HepG2 (cell line): ENCODE data around the gene SLC25A23. TPM values are rescaled to one million over a fixed set of nuclear protein-coding genes. Genes with fewer than 3 reads are reported as not detected.

Experiments
- ATAC-seq: fragments of 200-7000 bp; cut with Tn5 transposase; 3 replicates; pipeline ENCODE4 v1.9.1; 2020; ENCODE audit warnings: mild to moderate bottlenecking, moderate library complexity
- BruUV-seq: library from RNA; stranded (reverse); fragments of 400-500 nt; replicated peaks from 2 replicates; lab custom pipeline; 2021; lab: Mats Ljungman, UMichigan
- CTCF ChIA-PET: fragments of 300-600 bp; formaldehyde crosslinking; extraction: SDS; loops from one replicate; lab custom pipeline; 2021; ENCODE audit warnings: low total read pairs, inconsistent platforms, low intra/inter-chr PET ratio; lab: Yijun Ruan, JAX
- POLR2A ChIA-PET: fragments of 350-600 bp; sonication (Branson Sonifier 250); formaldehyde crosslinking; loops from one replicate; lab custom pipeline; 2020; ENCODE audit warnings: antibody characterized with exemption, inconsistent platforms; lab: Yijun Ruan, JAX
- DNase-seq: peaks from one replicate; pipeline ENCODE4 v3.0.0-alpha.2; 2015; ENCODE audit warnings: low spot score
- FAIRE-seq: peaks from 3 replicates; lab custom pipeline; 2011; peaks lifted over from hg19 to GRCh38; lab: Jason Lieb, UNC
- H2AFZ ChIP-seq: one replicate; pipeline ENCODE4 v1.6.1; 2011; ENCODE audit warnings: low read length, inconsistent platforms
- H3K27ac ChIP-seq: fragments of 300-600 bp; 3 replicates; pipeline ENCODE4 v1.8.0; 2011; ENCODE audit warnings: mixed run types, mild to moderate bottlenecking, mixed read lengths, low read length, inconsistent platforms; ENCODE audit not compliant: insufficient read depth; ENCODE audit errors: extremely low read length
- H3K27me3 ChIP-seq, 2 experiments: fragments of 200-600 bp in 1 of 2; 2 replicates in 1 of 2; 3 replicates in 1 of 2; pipeline versions ENCODE4 v1.6.0 to v1.8.0; 2011; ENCODE audit warnings: low read length in 2 of 2, mild to moderate bottlenecking in 2 of 2, moderate library complexity in 2 of 2, inconsistent platforms in 1 of 2; ENCODE audit not compliant: insufficient read depth in 2 of 2, control insufficient read depth in 1 of 2
- H3K36me3 ChIP-seq, 2 experiments: fragments of 200-600 bp in 1 of 2; replicated peaks in 1 of 2; 2 replicates in 1 of 2; 3 replicates in 1 of 2; pipeline versions ENCODE4 v1.5.1 to v1.8.0; 2011; ENCODE audit warnings: low read length in 2 of 2, inconsistent platforms in 1 of 2; ENCODE audit not compliant: insufficient read depth in 2 of 2, control insufficient read depth in 1 of 2
- H3K4me1 ChIP-seq: 2 replicates; pipeline ENCODE4 v1.5.1; 2012; ENCODE audit warnings: low read length, inconsistent platforms; ENCODE audit not compliant: insufficient read depth
- H3K4me2 ChIP-seq: 2 replicates; pipeline ENCODE4 v1.6.0; 2011; ENCODE audit warnings: low read depth, low read length, inconsistent platforms
- H3K4me3 ChIP-seq, 3 experiments: fragments of 200-600 bp in 1 of 3; sonication (generic), shearing (Covaris generic) in 1 of 3; replicated peaks in 1 of 3; 2 replicates each; pipeline ENCODE4 v1.5.1; 2011 to 2016; ENCODE audit warnings: low read length in 3 of 3, inconsistent platforms in 2 of 3, low read depth in 2 of 3, mild to moderate bottlenecking in 2 of 3, control low read depth in 1 of 3, mixed read lengths in 1 of 3; ENCODE audit not compliant: insufficient read depth in 1 of 3
- H3K79me2 ChIP-seq: one replicate; pipeline ENCODE4 v1.6.1; 2011; ENCODE audit warnings: low read length, inconsistent platforms; ENCODE audit not compliant: insufficient read depth
- H3K9ac ChIP-seq: 2 replicates; pipeline ENCODE4 v1.6.0; 2011; ENCODE audit warnings: mild to moderate bottlenecking, low read depth, low read length, inconsistent platforms; ENCODE audit not compliant: insufficient read depth
- H3K9me3 ChIP-seq: 2 replicates; pipeline ENCODE4 v1.5.1; 2012; ENCODE audit warnings: mild to moderate bottlenecking, low read length
- H4K20me1 ChIP-seq: 2 replicates; pipeline ENCODE4 v1.6.0; 2011; ENCODE audit warnings: inconsistent platforms, mild to moderate bottlenecking, low read length, moderate library complexity; ENCODE audit not compliant: insufficient read depth
- BRCA1 ChIP-seq: sonication (generic); formaldehyde crosslinking; IDR thresholded peaks from 2 replicates; pipeline ENCODE4 v1.4.0; 2020; ENCODE audit warnings: missing genetic modification reagents
- FOXJ3 ChIP-seq: sonication (generic); formaldehyde crosslinking; IDR thresholded peaks from 2 replicates; pipeline ENCODE4 v1.4.0; 2020; ENCODE audit warnings: missing genetic modification reagents, mild to moderate bottlenecking, borderline replicate concordance
- ZNF33B ChIP-seq: sonication (generic); formaldehyde crosslinking; IDR thresholded peaks from 2 replicates; pipeline ENCODE4 v1.5.1; 2020; ENCODE audit warnings: mild to moderate bottlenecking, missing genetic modification reagents
- ZNF670 ChIP-seq: sonication (generic); formaldehyde crosslinking; IDR thresholded peaks from 2 replicates; pipeline ENCODE4 v1.8.0; 2022; ENCODE audit warnings: mild to moderate bottlenecking, missing genetic modification reagents, borderline replicate concordance
- WGBS: methylation state at CpG from one replicate; pipeline ENCODE4 v1.1.6; 2017; ENCODE audit warnings: low lambda C conversion rate; 5-methylcytosine and 5-hydroxymethylcytosine counted together
- in situ Hi-C: cut with HindIII; loops from 2 replicates; pipeline ENCODE4 v1.10.0; 2017; ENCODE audit warnings: low pct_unique_long_range_greater_than_20kb; ENCODE audit not compliant: extremely low pct_ligation_motif_present
- intact Hi-C: fragments of 100-400 bp; cut with micrococcal nuclease; formaldehyde crosslinking; loops from one replicate; pipeline ENCODE4 v1.10.0; 2022; ENCODE audit not compliant: unreplicated experiment
- polyA plus RNA-seq, 8 experiments: library from polyadenylated mRNA; depleted of rRNA in 3 of 8; stranded (reverse) in 7 of 8; unstranded in 1 of 8; fragments of >200 nt; fragmentation: Illumina TruSeq in 4 of 8; extraction: Trizol in 4 of 8; gene quantifications; 2 replicates each; pipeline versions ENCODE4 v1.2.1 to v1.2.3, GENCODE V29; 2011 to 2016; ENCODE audit warnings: low read depth in 4 of 8, missing spikeins in 1 of 8, mixed read lengths in 1 of 8; ENCODE audit not compliant: insufficient read depth in 1 of 8
- total RNA-seq, 5 experiments: library from RNA; depleted of rRNA; stranded (reverse); fragments of >200 nt; fragmentation: Illumina TruSeq; extraction: Trizol; gene quantifications; 2 replicates each; pipeline ENCODE4 v1.2.3, GENCODE V29; 2016; ENCODE audit warnings: low read depth in 1 of 5
- TF ChIP-seq, protein P1 (sequence below): sonication (generic); formaldehyde crosslinking; IDR thresholded peaks from 2 replicates; pipeline ENCODE4 v1.8.0; 2022; ENCODE audit warnings: mild to moderate bottlenecking, missing genetic modification reagents, moderate library complexity
- TF ChIP-seq, protein P2 (sequence below): sonication (generic); formaldehyde crosslinking; IDR thresholded peaks from 2 replicates; pipeline ENCODE4; 2020; ENCODE audit warnings: missing genetic modification reagents, mild to moderate bottlenecking, borderline replicate concordance
- TF ChIP-seq, protein P3 (sequence below): sonication (generic); formaldehyde crosslinking; IDR thresholded peaks from 2 replicates; pipeline ENCODE4 v1.5.0; 2020; ENCODE audit warnings: missing genetic modification reagents
- TF ChIP-seq, protein P4 (sequence below): sonication (generic); formaldehyde crosslinking; IDR thresholded peaks from 2 replicates; pipeline ENCODE4 v1.9.0; 2021; ENCODE audit warnings: mild to moderate bottlenecking, missing genetic modification reagents

SLC25A23 gene
- total and polyA plus RNA-seq, 2 of the 13 experiments (the other 11 are each of a cell fraction or from before 2014, with no cell fraction given), result 12.4 to 15.2 TPM

DNA sequence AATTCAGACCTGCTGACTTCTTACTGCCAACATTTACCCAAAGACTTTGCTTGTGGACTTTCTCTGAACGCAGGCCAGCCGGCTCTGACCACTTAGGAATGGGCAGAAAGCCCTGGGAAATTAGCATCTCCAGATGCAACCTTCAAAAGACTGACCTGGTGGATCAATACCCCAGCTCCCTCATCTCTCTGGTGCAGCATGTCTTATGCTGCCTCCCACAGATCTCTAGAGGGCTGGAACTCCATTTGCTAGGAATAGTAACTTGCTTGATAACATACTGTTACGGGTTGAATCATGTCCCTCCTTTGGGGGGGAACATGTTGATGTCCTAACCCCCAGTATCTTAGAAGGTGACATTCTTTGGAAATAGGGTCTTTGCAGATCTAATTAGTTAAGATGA, 13.1 kb downstream of the SLC25A23 start:
- TF ChIP-seq, protein P1, sequence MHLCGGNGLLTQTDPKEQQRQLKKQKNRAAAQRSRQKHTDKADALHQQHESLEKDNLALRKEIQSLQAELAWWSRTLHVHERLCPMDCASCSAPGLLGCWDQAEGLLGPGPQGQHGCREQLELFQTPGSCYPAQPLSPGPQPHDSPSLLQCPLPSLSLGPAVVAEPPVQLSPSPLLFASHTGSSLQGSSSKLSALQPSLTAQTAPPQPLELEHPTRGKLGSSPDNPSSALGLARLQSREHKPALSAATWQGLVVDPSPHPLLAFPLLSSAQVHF (CRISPR knock-in tag), result no peak
- TF ChIP-seq, protein P2, sequence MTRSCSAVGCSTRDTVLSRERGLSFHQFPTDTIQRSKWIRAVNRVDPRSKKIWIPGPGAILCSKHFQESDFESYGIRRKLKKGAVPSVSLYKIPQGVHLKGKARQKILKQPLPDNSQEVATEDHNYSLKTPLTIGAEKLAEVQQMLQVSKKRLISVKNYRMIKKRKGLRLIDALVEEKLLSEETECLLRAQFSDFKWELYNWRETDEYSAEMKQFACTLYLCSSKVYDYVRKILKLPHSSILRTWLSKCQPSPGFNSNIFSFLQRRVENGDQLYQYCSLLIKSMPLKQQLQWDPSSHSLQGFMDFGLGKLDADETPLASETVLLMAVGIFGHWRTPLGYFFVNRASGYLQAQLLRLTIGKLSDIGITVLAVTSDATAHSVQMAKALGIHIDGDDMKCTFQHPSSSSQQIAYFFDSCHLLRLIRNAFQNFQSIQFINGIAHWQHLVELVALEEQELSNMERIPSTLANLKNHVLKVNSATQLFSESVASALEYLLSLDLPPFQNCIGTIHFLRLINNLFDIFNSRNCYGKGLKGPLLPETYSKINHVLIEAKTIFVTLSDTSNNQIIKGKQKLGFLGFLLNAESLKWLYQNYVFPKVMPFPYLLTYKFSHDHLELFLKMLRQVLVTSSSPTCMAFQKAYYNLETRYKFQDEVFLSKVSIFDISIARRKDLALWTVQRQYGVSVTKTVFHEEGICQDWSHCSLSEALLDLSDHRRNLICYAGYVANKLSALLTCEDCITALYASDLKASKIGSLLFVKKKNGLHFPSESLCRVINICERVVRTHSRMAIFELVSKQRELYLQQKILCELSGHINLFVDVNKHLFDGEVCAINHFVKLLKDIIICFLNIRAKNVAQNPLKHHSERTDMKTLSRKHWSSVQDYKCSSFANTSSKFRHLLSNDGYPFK (CRISPR knock-in tag), result no peak
- TF ChIP-seq BRCA1, result no peak
- no peak for TF ChIP-seq ZNF33B (CRISPR knock-in tag)
- no peak for TF ChIP-seq ZNF670 (CRISPR knock-in tag)
- TF ChIP-seq, protein P3, sequence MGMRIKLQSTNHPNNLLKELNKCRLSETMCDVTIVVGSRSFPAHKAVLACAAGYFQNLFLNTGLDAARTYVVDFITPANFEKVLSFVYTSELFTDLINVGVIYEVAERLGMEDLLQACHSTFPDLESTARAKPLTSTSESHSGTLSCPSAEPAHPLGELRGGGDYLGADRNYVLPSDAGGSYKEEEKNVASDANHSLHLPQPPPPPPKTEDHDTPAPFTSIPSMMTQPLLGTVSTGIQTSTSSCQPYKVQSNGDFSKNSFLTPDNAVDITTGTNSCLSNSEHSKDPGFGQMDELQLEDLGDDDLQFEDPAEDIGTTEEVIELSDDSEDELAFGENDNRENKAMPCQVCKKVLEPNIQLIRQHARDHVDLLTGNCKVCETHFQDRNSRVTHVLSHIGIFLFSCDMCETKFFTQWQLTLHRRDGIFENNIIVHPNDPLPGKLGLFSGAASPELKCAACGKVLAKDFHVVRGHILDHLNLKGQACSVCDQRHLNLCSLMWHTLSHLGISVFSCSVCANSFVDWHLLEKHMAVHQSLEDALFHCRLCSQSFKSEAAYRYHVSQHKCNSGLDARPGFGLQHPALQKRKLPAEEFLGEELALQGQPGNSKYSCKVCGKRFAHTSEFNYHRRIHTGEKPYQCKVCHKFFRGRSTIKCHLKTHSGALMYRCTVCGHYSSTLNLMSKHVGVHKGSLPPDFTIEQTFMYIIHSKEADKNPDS (CRISPR knock-in tag), result no peak
- TF ChIP-seq FOXJ3 (CRISPR knock-in tag), result no peak
- TF ChIP-seq, protein P4, sequence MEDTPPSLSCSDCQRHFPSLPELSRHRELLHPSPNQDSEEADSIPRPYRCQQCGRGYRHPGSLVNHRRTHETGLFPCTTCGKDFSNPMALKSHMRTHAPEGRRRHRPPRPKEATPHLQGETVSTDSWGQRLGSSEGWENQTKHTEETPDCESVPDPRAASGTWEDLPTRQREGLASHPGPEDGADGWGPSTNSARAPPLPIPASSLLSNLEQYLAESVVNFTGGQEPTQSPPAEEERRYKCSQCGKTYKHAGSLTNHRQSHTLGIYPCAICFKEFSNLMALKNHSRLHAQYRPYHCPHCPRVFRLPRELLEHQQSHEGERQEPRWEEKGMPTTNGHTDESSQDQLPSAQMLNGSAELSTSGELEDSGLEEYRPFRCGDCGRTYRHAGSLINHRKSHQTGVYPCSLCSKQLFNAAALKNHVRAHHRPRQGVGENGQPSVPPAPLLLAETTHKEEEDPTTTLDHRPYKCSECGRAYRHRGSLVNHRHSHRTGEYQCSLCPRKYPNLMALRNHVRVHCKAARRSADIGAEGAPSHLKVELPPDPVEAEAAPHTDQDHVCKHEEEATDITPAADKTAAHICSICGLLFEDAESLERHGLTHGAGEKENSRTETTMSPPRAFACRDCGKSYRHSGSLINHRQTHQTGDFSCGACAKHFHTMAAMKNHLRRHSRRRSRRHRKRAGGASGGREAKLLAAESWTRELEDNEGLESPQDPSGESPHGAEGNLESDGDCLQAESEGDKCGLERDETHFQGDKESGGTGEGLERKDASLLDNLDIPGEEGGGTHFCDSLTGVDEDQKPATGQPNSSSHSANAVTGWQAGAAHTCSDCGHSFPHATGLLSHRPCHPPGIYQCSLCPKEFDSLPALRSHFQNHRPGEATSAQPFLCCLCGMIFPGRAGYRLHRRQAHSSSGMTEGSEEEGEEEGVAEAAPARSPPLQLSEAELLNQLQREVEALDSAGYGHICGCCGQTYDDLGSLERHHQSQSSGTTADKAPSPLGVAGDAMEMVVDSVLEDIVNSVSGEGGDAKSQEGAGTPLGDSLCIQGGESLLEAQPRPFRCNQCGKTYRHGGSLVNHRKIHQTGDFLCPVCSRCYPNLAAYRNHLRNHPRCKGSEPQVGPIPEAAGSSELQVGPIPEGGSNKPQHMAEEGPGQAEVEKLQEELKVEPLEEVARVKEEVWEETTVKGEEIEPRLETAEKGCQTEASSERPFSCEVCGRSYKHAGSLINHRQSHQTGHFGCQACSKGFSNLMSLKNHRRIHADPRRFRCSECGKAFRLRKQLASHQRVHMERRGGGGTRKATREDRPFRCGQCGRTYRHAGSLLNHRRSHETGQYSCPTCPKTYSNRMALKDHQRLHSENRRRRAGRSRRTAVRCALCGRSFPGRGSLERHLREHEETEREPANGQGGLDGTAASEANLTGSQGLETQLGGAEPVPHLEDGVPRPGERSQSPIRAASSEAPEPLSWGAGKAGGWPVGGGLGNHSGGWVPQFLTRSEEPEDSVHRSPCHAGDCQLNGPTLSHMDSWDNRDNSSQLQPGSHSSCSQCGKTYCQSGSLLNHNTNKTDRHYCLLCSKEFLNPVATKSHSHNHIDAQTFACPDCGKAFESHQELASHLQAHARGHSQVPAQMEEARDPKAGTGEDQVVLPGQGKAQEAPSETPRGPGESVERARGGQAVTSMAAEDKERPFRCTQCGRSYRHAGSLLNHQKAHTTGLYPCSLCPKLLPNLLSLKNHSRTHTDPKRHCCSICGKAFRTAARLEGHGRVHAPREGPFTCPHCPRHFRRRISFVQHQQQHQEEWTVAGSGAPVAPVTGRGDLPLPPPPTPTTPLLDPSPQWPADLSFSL (CRISPR knock-in tag), result no peak
- intact Hi-C loops, result no loop called here
- in situ Hi-C loops, result no loop called here
- CTCF ChIA-PET, result no interaction called here
- Histone ChIP-seq H3K9me3 (no peaks in the 10 kb centered on the region), H3K27ac (no peak overlapping the region), H3K36me3 (no peaks in the 10 kb centered on the region), H2AFZ (no peak overlapping the region), H3K4me1 (no peaks in the 10 kb centered on the region), H3K9ac (no peak overlapping the region), H3K27me3 (no peaks in the 10 kb centered on the region), H3K4me2 (no peak overlapping the region), H3K4me3 (no peak overlapping the region), H3K79me2 (no peaks in the 10 kb centered on the region), H4K20me1 (no peaks in the 10 kb centered on the region)
- FAIRE-seq, result no peak
- no peak for ATAC-seq
- no TSS peak for BruUV-seq
- POLR2A ChIA-PET, result no interaction called here
- 98% methylated on average over 3 of the region's 3 CpGs for WGBS
- DNase-seq, result no peak
